ENCODE data around the gene TGFB1.

- TF ChIP-seq POLR2A (IDR thresholded peaks at IDR 0.05; ENCODE audit: low read length) (no peak), GATA1 (IDR thresholded peaks at IDR 0.05; ENCODE audit: low read depth, low read length) (no peak)
These were observed 44.3 kb upstream of the TGFB1 start for GRCh38 chr19:41398050-41398418.
